CD4-positive, alpha-beta T cell treated with Interleukin-4 for 1 hour (primary cell): ENCODE results near the gene SMPD3.

Experiments
- DNase-seq, 2 donors: peaks; one replicate each; pipeline ENCODE4 v3.0.0-alpha.2; 2020 to 2022

Gene SMPD3

GRCh38 chr16:68367440-68367839, 80.9 kb downstream of the SMPD3 start:
- no peak for DNase-seq

- DNase-seq = peak; percentile 37 to 40
These were observed 81.3 kb downstream of the SMPD3 start for GRCh38 chr16:68367030-68367429.

DNA sequence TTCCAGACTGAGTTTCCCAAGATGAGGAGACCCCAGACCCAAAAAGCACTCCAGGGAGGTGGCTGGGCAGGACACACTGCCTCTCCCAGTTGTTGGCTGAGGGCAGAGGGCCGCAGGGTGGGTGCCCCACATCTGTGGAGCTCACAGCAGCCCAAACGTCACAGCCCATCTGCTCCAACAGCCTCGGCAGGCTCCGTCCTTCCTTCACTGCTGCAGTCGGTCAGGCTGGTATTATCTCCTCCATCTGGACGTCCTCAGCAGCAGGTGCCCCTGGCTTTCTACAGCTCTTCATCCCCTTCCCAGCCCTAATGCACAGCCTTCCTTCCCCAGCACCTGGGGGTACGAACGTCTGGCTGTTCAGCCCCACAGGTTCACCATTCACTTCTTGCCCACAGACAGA, 82.2 kb downstream of the SMPD3 start:
- no peak for DNase-seq

DNA sequence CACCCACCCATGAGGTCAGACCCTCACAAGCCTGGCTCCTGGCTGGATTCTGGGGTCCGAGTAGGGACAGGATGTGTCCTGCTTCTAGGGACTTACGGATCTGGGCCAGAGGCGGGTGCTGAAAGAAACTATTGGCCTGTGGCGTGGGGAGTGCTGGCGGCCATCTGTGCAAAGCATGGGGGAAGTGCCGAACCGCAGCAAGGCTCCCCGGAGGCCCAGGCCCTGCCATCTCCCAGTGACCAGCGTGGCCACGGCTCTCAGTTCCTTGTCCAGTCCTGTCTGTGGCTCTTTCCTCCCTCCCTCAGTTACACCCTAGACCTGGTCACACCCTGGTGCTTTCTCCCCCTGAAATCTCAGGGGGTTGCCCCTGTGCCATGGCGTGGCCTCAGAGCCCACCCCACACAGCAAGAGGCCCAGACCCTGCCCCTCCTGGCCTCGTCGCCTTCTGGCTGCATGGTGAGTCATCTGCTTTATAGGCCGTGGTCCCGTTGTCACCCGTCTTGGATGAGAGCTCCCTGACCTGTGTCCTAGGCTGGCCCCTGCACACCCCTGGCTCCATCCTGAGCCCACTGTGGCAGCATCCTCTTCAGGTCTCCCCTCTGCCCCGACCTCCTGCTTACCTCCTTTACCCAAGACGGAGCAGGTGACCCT, 83.0 kb downstream of the SMPD3 start:
- no peak for DNase-seq

DNA sequence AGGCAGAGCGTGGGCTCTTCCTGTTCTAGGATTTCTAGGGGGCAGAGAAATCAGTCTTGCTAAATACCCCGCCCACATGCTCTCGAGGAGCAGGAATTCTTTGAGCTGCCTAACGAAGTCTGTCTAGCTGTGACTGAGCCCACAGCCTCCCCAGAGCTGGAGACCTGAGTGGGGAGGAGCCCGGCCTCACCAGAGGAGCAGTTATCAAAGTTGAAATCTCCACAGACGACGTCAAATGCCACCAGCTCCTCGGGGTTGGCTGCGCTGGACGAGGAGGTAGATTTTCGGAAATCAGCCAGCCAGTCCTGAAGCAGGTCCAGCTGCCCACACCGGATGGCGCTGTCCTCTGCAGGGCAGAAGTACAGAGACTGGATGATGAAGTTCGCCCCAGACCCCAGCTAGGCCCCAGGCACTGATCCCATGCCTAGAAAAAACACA, 83.7 kb downstream of the SMPD3 start:
- no peak for DNase-seq

DNA sequence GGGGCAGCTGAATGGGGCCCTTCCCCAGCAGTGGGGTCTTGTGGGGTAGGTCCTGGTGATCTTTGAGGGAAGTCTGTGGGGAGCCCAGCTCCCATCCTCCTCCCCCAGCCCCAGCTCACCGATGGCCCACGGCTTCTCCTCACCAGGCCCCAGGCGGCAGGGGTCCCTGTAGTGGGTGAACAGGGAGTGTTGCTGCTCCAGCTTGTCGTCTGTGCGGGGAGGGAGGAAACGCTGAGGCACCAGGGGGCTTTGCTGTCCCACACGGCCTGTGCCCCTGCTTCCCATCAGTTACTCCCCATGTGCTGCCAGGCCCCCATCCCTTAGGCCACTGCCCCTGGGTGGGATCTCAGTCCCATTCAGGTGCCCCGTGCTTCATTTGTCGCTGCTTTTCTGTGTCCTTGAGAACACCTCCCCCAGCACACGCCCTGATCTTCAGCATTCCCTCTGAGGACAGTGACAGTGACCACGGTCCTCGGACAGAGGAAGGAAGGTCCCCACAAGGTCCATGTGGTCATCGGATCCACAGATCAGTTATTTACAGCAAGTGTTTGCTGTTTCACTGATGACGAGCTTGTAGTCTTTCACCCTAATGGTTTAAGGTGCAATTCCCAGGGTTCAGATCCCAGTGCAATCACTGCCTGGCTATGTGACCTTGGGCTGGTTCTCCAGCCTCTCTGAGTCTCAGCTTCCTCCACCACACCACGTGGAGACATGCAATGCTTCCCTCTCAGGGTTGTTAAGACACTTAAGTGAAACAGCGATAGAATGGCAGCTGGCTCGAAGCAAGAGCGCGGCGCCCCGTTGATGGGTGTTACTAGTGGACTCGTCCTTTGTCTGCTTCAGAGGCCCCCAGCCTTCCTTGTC, 84.4 kb downstream of the SMPD3 start:
- no peak for DNase-seq

- DNase-seq = no peak
These were observed 85.2 kb downstream of the SMPD3 start for GRCh38 chr16:68362947-68363657.

DNA sequence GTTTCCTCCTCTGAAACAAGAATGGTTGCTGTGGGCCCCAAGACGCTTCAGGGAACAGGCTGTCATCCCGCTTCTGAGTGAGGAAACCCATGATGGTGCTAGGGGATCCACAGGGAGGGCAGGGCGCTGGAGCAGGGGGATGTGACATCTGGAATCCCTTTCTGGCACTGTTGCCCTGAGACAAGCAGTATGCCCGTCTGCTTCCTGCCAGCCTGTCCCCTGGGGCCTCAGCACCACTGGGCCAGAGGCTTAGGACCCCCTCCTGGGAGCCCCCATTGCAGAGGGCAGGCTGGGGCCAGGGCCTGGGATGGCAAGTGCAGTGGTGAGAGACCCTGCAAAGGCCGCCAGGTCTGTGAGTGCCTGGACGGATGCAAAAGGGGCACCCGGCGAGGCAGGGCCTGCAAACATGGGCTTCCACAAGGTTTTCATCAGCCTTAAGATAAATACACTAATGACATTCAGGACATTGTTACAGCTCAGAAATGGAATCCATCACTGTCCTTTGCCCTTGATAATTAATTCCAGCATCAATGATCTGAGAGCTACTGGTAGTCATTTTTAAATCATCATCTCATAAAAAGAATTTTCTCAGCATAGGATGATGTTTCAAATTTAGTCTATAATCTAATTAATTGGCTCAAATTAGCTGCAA, 85.9 kb downstream of the SMPD3 start:
- no peak for DNase-seq

GRCh38 chr16:68361485-68361884, 86.8 kb downstream of the SMPD3 start:
- DNase-seq = no peak

DNA sequence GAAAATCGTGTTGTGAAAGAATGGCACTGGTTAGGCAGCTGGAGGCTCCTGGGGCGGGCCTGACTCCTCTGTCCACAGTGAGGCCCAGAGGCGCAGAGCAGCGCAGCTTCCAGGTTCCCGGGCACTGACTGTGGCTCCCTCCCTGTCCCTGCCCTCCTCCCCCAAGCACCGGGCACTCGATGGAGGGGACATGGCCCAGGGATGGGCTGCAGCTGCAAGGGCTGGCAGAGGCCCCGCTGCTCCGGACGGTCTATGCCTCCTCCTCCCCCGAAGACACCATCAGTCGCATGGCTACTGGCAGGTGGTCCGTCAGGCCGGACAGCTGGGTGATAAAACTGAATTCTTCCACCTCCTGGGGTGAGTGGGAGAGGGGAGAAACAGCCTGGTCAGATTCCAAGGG, 87.4 kb downstream of the SMPD3 start:
- DNase-seq = no peak

- DNase-seq = no peak
These were observed 87.8 kb downstream of the SMPD3 start for GRCh38 chr16:68360547-68360946.

- no peak for DNase-seq
These were observed 88.7 kb downstream of the SMPD3 start for GRCh38 chr16:68359398-68360191.

DNA sequence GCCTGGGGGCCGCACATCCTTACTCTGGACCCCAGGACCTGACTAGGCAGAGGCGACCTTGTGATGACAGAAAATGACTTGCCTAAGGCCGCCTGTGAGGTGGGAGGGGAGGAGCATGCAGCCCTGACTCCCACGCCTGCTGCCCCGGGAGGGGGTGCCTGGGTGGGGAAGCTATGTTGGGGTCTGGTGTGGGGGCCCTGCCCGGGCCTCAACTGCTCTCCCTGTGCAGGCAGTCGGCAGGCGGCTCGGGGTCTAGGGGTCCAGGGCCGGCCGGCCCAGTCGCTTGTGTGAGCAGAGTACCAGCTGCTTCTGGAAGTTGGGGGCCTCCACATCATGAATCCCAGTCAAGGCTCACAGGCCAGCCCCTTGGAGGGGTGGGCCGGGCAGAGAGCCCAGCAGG, 89.4 kb downstream of the SMPD3 start:
- DNase-seq = no peak

DNA sequence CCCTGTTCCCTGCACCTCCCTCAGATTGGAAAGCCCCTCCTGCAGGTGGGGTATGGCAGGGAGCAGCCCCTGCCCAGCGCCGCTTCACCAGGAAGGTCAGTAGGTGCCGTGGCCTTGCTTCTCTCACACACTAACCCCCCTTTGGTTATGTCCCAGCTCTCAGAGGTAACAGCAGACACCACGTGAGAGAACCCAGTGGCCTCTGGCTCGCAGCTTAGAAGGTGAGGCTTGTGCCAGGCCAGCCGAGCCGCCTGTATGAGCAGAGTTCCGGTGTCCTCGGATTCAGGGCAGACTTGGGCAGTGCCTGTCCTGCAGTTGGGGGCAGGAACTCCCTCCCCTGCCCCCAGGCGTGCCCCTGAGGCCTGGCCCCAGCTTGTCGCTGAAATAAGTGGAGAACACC, 90.4 kb downstream of the SMPD3 start:
- no peak for DNase-seq

GRCh38 chr16:68357521-68357922, 90.8 kb downstream of the SMPD3 start:
- DNase-seq = no peak

DNA sequence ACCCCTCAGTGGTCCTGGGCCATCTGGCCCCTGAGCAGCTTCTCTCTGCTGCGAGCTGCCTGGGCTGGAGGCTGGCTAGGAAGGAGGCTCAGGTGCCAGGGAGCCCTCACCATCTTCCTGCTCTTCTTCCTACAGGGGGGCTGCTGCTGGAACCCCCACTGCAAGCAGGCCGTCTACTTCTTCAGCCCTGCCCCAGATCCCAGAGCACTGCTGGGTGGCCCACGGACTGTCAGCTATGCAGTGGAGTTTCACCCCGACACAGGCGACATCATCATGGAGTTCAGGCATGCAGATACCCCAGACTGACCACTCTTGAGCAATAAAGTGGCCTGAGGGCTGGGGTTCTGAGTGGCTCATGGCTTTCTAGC, 91.4 kb downstream of the SMPD3 start:
- DNase-seq = no peak

DNA sequence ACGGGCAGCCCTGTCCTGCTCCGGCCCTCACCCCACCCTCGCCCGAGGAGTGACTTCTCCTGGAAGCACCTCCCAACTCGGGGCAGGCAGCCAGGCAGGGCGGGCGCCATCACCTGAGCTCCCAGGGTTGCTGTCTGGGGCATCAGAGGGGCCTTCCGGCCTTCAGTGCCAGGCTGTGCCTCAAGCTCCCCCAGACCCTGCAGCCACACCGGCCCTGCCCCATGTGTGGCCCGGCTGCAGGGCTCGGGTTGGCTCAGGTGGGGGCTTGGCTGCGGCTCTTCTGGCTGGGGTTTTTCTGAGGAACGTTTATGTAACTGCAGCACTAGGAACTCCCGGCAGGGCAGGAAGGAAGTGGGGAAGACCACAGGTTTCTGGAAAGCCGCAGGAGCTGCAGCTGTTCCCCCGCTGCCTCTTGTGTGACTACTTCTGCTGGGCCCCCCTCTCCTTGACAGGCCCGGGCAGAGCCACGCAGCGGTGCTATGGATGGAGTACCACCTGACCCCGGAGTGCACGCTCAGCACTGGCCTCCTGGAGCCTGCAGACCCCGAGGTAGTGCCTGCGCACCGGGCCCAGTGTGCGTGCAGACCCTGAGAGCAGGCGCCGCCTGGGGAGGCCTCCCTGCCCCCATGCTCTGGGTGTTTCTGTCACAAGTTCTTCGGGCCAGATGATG, 91.9 kb downstream of the SMPD3 start:
- peak; percentile 76 for DNase-seq

GRCh38 chr16:68355447-68356248, 92.7 kb downstream of the SMPD3 start:
- DNase-seq = no peak

DNA sequence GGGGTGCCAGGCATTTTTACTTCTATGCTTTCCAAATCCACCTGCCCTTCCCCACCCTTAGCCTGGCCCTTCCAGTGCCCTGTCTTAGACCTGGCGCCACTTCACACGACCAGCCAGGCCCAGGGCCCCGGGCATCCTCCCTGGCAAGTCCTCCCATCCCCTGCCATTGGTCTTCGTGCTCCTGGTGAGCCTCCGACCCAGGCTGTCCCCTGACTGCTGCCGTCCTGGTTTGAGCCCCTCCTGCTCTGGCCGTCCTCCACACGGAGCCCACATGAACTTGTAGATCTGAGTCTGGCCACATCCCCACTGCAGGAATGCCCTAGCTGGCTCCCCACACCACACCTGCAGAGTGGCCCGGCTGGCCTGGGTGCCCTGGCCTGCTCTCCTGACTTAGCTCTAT, 93.5 kb downstream of the SMPD3 start:
- DNase-seq = no peak

- no peak for DNase-seq
These were observed 94.9 kb downstream of the SMPD3 start for GRCh38 chr16:68353366-68353765.

DNA sequence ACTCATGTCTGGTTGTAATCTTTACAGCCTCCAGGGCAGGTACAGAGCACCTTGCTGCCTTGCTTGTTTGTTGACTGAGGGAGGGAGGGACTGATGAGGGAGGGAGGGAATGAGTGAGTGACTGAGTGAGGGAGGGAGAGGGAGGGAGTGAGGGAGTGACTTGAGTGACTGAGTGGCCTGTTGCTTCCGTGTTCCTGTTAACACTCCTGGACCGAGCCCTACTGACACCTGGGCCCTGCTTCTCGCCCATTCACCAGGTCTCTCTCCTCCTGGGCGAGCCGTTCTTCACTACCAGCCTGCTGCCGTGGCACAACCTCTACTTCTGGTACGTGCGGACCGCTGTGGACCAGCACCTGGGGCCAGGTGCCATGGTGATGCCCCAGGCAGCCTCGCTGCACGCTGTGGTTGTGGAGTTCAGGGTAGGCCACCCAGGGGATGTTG, 96.3 kb downstream of the SMPD3 start:
- DNase-seq = no peak
